ENCODE data around the gene OBSCN.

OBSCN gene

GRCh38 chr1:228411548-228412430, 203.9 kb downstream of the OBSCN start:
- FAIRE-seq (no peak), DNase-seq (ENCODE audit: insufficient read length, low spot score) (no peak)
- TF ChIP-seq POLR2AphosphoS5 (IDR thresholded peaks at IDR 0.05; ENCODE audit: low read depth, low read length) (no peak), SPI1 (IDR thresholded peaks at IDR 0.05; ENCODE audit: low read depth, low read length) (no peak), POLR2A (IDR thresholded peaks at IDR 0.05; ENCODE audit: low read depth, low read length) (no peak), POU2F2 (IDR thresholded peaks at IDR 0.05; ENCODE audit: low read depth, low read length) (no peak), TAF1 (IDR thresholded peaks at IDR 0.05; ENCODE audit: low read depth, low read length) (no peak), PAX5 (IDR thresholded peaks at IDR 0.05; ENCODE audit: insufficient read depth, low read length, severe bottlenecking) (no peak)

GRCh38 chr1:228413241-228414010, 205.6 kb downstream of the OBSCN start:
- FAIRE-seq = no peak
- no peak for DNase-seq (ENCODE audit: insufficient read length, low spot score)
- no peak for TF ChIP-seq SPI1 (IDR thresholded peaks at IDR 0.05; ENCODE audit: low read depth, low read length)

DNA sequence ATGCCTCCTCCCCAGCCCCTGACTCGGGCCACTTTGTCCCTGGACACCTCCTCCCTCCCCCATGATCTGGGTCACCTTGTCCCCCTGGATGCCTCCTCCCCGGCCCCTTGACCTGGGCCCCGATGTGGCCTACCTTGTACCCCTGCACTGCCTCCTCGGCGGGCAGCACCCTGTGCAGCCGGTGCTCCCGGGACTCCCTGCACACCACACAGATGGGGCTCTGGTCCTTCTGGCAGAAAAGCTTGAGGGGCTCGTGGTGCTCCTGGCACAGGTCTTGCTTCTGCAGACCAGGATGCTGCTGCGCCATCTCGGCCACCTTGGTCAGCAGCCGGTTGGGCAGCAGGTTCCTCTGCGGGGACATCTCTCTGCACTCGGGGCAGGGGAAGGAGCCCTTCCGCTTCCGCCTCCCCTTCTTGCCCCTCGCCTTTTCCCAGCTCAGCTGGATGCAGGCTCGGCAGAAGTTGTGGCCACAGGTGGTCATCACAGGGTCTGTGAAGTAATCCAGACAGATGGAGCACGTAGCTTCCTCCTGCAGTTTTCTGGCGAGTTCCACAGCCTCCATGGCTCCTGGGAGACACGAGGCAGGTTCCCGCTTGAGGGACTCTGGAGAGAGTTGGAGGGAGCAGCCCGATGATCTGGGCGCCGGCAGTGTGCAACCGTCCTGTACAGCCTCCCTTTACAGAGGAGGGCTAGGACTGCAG, 206.8 kb downstream of the OBSCN start:
- TF ChIP-seq TAF1 (IDR thresholded peaks at IDR 0.05; ENCODE audit: low read depth, low read length) = no peak
- no peak for TF ChIP-seq POU2F2 (IDR thresholded peaks at IDR 0.05; ENCODE audit: low read depth, low read length)
- no peak for TF ChIP-seq POLR2AphosphoS5 (IDR thresholded peaks at IDR 0.05; ENCODE audit: low read depth, low read length)
- no peak for TF ChIP-seq PAX5 (IDR thresholded peaks at IDR 0.05; ENCODE audit: insufficient read depth, low read length, severe bottlenecking)
- no peak for TF ChIP-seq POLR2A (IDR thresholded peaks at IDR 0.05; ENCODE audit: low read depth, low read length)
- no peak for TF ChIP-seq SPI1 (IDR thresholded peaks at IDR 0.05; ENCODE audit: low read depth, low read length)
- no peak for DNase-seq (ENCODE audit: insufficient read length, low spot score)
- no peak for FAIRE-seq

DNA sequence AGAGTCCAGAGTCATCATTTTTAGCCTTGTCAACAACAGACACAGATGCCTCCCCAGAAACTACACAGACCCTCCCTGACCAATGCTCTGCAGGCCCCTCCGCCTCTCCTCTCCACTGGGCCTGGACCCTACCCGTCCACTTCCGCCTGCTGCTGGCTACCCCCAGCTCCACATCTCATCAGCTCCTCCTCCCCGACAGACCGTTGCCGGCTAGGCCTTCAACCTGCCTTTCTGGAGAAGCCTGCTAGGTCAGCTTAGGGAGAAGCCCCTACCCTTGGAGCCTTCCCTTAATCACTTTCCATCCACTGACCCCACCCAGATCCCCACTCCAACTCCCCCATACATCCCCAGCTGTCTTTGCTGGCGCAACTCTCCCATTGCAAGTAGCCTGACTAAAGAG, 207.4 kb downstream of the OBSCN start:
- no peak for FAIRE-seq
- DNase-seq (ENCODE audit: insufficient read length, low spot score) = no peak

GRCh38 chr1:228415853-228416216, 208.0 kb downstream of the OBSCN start:
- TF ChIP-seq PAX5 (IDR thresholded peaks at IDR 0.05; ENCODE audit: insufficient read depth, low read length, severe bottlenecking) = no peak
- TF ChIP-seq SPI1 (IDR thresholded peaks at IDR 0.05; ENCODE audit: low read depth, low read length) = no peak
- no peak for TF ChIP-seq POLR2A (IDR thresholded peaks at IDR 0.05; ENCODE audit: low read depth, low read length)
- no peak for TF ChIP-seq POU2F2 (IDR thresholded peaks at IDR 0.05; ENCODE audit: low read depth, low read length)
- TF ChIP-seq POLR2AphosphoS5 (IDR thresholded peaks at IDR 0.05; ENCODE audit: low read depth, low read length) = no peak
- no peak for TF ChIP-seq TAF1 (IDR thresholded peaks at IDR 0.05; ENCODE audit: low read depth, low read length)
- peak; percentile 70 for FAIRE-seq
- DNase-seq (ENCODE audit: insufficient read length, low spot score) = no peak

More for the DNA sequence above, 207.4 kb downstream of the OBSCN start:
- no peak for TF ChIP-seq TAF1 (IDR thresholded peaks at IDR 0.05; ENCODE audit: low read depth, low read length)
- no peak for TF ChIP-seq POLR2A (IDR thresholded peaks at IDR 0.05; ENCODE audit: low read depth, low read length)
- no peak for TF ChIP-seq SPI1 (IDR thresholded peaks at IDR 0.05; ENCODE audit: low read depth, low read length)
- TF ChIP-seq POU2F2 (IDR thresholded peaks at IDR 0.05; ENCODE audit: low read depth, low read length) = no peak
- TF ChIP-seq PAX5 (IDR thresholded peaks at IDR 0.05; ENCODE audit: insufficient read depth, low read length, severe bottlenecking) = no peak
- TF ChIP-seq POLR2AphosphoS5 (IDR thresholded peaks at IDR 0.05; ENCODE audit: low read depth, low read length) = no peak

- FAIRE-seq (no peak), DNase-seq (ENCODE audit: insufficient read length, low spot score) (peak; percentile 56)
- TF ChIP-seq POU2F2 (IDR thresholded peaks at IDR 0.05; ENCODE audit: low read depth, low read length) (no peak), SPI1 (IDR thresholded peaks at IDR 0.05; ENCODE audit: low read depth, low read length) (no peak), TAF1 (IDR thresholded peaks at IDR 0.05; ENCODE audit: low read depth, low read length) (no peak), POLR2A (IDR thresholded peaks at IDR 0.05; ENCODE audit: low read depth, low read length) (no peak), PAX5 (IDR thresholded peaks at IDR 0.05; ENCODE audit: insufficient read depth, low read length, severe bottlenecking) (no peak), POLR2AphosphoS5 (IDR thresholded peaks at IDR 0.05; ENCODE audit: low read depth, low read length) (no peak)
Observed at GRCh38 chr1:228416217-228416933, 208.5 kb downstream of the OBSCN start, which contains the start of gene TRIM17. Gene TRIM17, minus strand, starts transcription at chr1:228416861. Its CDS starts 1,789 bp downstream, at chr1:228415072.

DNA sequence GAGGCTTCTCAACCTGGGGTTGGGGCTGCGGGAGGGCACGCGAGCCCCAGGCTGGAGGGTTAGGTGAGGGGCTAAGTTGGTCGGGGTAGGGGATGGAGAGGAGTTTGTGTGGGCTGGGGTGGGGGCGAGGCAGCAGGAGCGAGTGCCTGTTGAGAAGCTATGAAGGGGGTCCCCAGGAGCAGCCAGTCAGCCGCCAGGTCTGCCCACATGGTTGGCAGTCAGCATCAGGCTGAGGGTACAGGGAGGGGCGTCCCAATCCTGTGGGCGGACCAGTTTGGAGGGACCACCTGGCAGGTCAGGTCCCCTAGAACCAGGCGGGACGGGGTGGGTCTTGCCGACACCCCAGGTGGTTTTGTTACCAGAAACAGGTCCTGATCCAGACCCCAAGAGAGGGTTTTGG, 209.2 kb downstream of the OBSCN start:
- DNase-seq (ENCODE audit: insufficient read length, low spot score) = no peak
- no peak for FAIRE-seq
- TF ChIP-seq PAX5 (IDR thresholded peaks at IDR 0.05; ENCODE audit: insufficient read depth, low read length, severe bottlenecking) (no peak), TAF1 (IDR thresholded peaks at IDR 0.05; ENCODE audit: low read depth, low read length) (no peak)

GRCh38 chr1:228417483-228418203, 209.8 kb downstream of the OBSCN start:
- TF ChIP-seq POU2F2 (IDR thresholded peaks at IDR 0.05; ENCODE audit: low read depth, low read length) (no peak), POLR2A (IDR thresholded peaks at IDR 0.05; ENCODE audit: low read depth, low read length) (no peak), PAX5 (IDR thresholded peaks at IDR 0.05; ENCODE audit: insufficient read depth, low read length, severe bottlenecking) (no peak), POLR2AphosphoS5 (IDR thresholded peaks at IDR 0.05; ENCODE audit: low read depth, low read length) (no peak), SPI1 (IDR thresholded peaks at IDR 0.05; ENCODE audit: low read depth, low read length) (no peak), TAF1 (IDR thresholded peaks at IDR 0.05; ENCODE audit: low read depth, low read length) (no peak)
- FAIRE-seq (no peak), DNase-seq (ENCODE audit: insufficient read length, low spot score) (no peak)

All from GM12891 (cell line).